AG04449 (cell line): ENCODE results near the gene MLN.

Experiments
- CTCF ChIA-PET: fragments of 350-600 bp; formaldehyde crosslinking; extraction: SDS; loops from one replicate; lab custom pipeline; 2021; ENCODE audit warnings: antibody characterized with exemption; lab: Yijun Ruan, JAX
- POLR2A ChIA-PET: fragments of 400-600, 350-600 bp; formaldehyde crosslinking; extraction: SDS; loops from one replicate; lab custom pipeline; 2020; ENCODE audit warnings: antibody characterized with exemption, inconsistent platforms; lab: Yijun Ruan, JAX
- DNase-seq: peaks from one replicate; pipeline ENCODE4 v3.0.0-alpha.2; 2010; ENCODE audit warnings: low read depth, low spot score
- H3K4me3 ChIP-seq: 2 replicates; pipeline ENCODE4 v1.5.1; 2011; ENCODE audit warnings: low read depth, mild to moderate bottlenecking, control low read depth, low read length
- CTCF ChIP-seq: IDR thresholded peaks from one replicate; pipeline ENCODE4 v1.5.1; 2011; ENCODE audit warnings: mild to moderate bottlenecking, moderate library complexity, low read length, control low read depth, inconsistent platforms; ENCODE audit not compliant: insufficient read depth; ENCODE audit errors: missing control alignments

Gene MLN

GRCh38 chr6:33749401-33749800 lies 54.4 kb downstream of the MLN start:
- CTCF ChIA-PET, result interaction anchor here (0.7 to 21.8 kb wide), 6 partner anchors 13 to 406 kb away, joined by 3 to 584 read pairs (median 4); partner anchors contain the start of gene UQCC2
- H3K4me3 ChIP-seq, result no peak overlapping the region
- TF ChIP-seq CTCF, result no peak

GRCh38 chr6:33748841-33749240 lies 55.0 kb downstream of the MLN start:
- TF ChIP-seq CTCF, result no peak
- no peak overlapping the region for H3K4me3 ChIP-seq
- DNase-seq, result no peak
- POLR2A ChIA-PET, result no interaction called here
- CTCF ChIA-PET, result interaction anchor here (0.7 to 21.8 kb wide), 4 partner anchors 13 to 278 kb away, joined by 3 to 584 read pairs (median 54); no protein-coding TSS in a partner anchor

More at GRCh38 chr6:33749401-33749800, 54.4 kb downstream of the MLN start:
- DNase-seq, result no peak
- POLR2A ChIA-PET, result no interaction called here

GRCh38 chr6:33747823-33748222 lies 56.0 kb downstream of the MLN start:
- POLR2A ChIA-PET, result no interaction called here

GRCh38 chr6:33746651-33747100 lies 57.1 kb downstream of the MLN start, which contains the start of gene IP6K3:
Gene IP6K3 (minus strand): TSS chr6:33746905. CDS start chr6:33735476, 11,429 bp downstream.
- POLR2A ChIA-PET, result interaction anchor here (0.6 to 1.7 kb wide), 3 partner anchors 25 to 845 kb away, joined by 3 to 14 read pairs (median 4); partner anchors contain the start of gene UQCC2
- no peak for DNase-seq
- CTCF ChIA-PET, result interaction anchor here (1.0 to 21.8 kb wide), 11 partner anchors 9 to 410 kb away, joined by 3 to 584 read pairs (median 7); partner anchors contain the start of gene UQCC2
- no peak for TF ChIP-seq CTCF
- H3K4me3 ChIP-seq, result no peak within 1 kb of the TSS

More at GRCh38 chr6:33747823-33748222, 56.0 kb downstream of the MLN start:
- no peak for DNase-seq
- no peak for TF ChIP-seq CTCF
- H3K4me3 ChIP-seq, result no peak overlapping the region
- CTCF ChIA-PET, result interaction anchor here (1.2 to 21.8 kb wide), 4 partner anchors 14 to 409 kb away, joined by 3 to 584 read pairs (median 113); no protein-coding TSS in a partner anchor

GRCh38 chr6:33746036-33746600 lies 57.7 kb downstream of the MLN start:
- CTCF ChIA-PET, result interaction anchor here (0.9 to 21.8 kb wide), 18 partner anchors 8 to 410 kb away, joined by 3 to 584 read pairs (median 6); partner anchors contain the start of gene UQCC2
- POLR2A ChIA-PET, result interaction anchor here (0.6 to 1.7 kb wide), 3 partner anchors 26 to 845 kb away, joined by 3 to 14 read pairs (median 4); partner anchors contain the start of gene UQCC2
- no peak for DNase-seq
- peak; percentile 13 for TF ChIP-seq CTCF
- no peak overlapping the region for H3K4me3 ChIP-seq

GRCh38 chr6:33745548-33745947 lies 58.3 kb downstream of the MLN start:
- no peak overlapping the region for H3K4me3 ChIP-seq
- no peak for TF ChIP-seq CTCF
- ChIA-PET CTCF (interaction anchor here (0.9 to 21.8 kb wide), 21 partner anchors 8 to 411 kb away, joined by 3 to 584 read pairs (median 7); partner anchors contain the start of gene UQCC2), POLR2A (interaction anchor here (1.2 to 1.7 kb wide), 2 partner anchors 26 to 34 kb away, joined by 3 to 14 read pairs; partner anchors contain the start of gene UQCC2)
- DNase-seq, result no peak
